Effector CD8-positive, alpha-beta T cell (primary cell): ENCODE measurements around the gene VPS41.

ENCODE experiments used
- DNase-seq: peaks from one replicate; lab custom pipeline; 2025; lab: John Stamatoyannopoulos, UW

The VPS41 gene

DNA sequence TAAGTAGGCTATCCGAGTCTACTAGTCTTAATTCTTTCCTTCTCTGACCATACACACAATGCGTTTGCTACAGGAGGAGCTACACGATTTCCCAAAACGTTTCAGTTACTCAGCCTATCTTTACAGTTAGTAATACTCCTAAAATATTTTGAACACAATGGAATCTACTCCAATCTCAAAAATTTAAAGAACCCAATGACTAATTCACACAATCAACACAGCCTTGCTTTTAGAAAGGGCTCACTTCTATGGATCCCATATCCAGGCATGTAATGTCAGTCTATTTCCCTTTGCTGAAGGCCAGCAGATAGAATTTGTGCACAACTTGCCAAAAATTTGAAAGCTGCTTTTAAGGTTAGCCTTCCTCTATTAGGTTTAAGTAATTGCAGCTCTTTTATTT, 107.2 kb downstream of the VPS41 start:
- no peak for DNase-seq

- DNase-seq, result no peak
Observed at GRCh38 chr7:38798552-38799267, 110.3 kb downstream of the VPS41 start.

DNA sequence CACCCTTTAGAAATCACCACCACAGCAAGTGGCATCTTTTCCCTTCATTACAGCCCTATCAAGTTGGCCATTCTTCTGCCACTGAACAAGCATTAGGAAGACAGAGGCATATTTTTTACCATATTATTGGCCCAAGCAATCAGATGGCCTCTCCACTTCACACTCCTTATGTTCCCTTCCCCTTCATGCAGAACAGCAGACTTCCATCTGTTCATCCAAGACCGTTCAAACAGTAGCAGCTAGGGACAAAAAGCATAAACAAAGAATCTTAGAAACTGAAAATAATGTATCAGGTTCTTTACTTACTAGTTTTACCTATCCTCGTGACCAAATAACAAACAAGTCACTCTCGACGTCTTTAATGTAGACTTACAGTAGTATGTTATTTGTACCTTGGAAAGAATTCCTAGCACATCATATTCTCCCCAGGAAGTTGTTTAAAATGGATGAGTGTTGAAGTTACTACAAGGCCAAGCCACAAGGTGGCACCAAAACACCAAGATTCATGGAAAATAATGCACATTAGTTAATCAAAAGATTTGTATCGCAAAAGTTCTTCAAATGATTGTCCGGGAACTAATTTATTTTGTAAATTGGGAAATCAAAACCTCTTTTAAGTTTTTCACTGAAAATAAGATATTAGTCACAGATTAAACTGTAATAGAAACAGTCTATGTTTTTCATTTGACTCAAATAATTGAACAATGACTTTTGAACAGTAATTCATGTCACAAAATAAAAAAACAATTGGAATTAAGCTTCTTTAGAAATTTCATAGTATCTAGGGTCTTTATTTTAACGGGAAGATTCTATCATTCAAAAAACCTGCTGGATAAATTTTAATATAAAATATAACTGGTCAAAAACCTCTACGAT, 112.1 kb downstream of the VPS41 start:
- peak; percentile 29 for DNase-seq

GRCh38 chr7:38795593-38795992, 113.4 kb downstream of the VPS41 start:
- DNase-seq, result no peak

DNA sequence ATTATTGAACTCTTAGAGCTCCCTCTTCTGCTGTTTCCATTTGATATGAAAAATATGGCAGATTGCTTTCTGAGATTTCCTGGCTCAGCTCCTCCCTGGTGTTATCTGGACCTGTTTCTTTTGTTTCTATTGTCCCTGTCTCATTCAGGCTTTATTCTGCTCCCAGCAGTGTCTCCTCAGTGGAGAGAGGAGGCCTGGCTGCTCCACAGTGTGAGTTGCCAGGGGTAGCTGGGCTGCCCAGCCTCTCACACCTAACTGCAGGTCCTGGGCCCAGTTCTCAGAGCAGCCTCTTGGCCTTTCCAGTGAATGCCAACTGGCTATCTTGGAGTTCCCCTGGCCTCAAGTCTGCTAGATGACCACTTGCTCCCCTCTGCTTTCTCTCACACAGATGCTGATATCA, 127.0 kb downstream of the VPS41 start:
- no peak for DNase-seq

DNA sequence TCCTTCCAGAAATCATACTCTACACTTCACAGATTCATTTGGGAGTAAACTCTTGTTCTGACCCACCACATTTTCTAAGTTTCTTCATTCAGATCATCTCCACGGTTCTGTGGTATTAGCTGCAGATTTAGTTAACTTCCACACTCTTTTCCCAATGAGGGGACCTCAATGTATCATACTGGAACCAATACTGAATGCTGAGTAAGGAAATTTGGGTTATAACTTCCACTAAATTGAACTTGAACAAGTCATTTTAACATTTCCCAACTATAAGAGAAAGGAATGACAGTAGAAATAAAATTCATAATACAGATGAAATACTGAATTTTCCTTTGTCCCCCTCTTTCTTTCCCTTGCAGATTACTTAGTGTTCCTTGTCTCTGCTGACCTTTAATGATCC, 131.4 kb downstream of the VPS41 start:
- DNase-seq, result no peak

- no peak for DNase-seq
Observed at GRCh38 chr7:38775506-38776175, 133.3 kb downstream of the VPS41 start.

GRCh38 chr7:38773430-38773829, 135.6 kb downstream of the VPS41 start:
- DNase-seq, result no peak

DNA sequence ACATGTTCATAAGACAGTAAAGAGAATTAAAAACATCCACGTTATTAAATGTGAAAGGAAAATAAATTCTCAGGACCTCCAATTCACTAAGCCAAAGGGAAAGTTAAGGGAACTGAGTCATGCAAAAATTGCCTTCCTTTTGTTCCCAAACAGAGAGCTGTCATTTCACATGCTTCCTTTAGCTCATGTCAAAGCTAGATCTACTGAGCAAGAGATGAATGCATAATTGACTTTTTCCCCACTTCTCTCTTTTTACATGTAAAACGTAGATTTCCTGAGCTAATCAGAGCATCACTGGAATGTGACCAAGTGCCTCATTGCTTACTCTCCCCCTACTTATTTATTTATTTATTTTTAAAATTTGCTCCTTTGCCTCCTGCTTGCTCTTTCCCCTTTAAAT, 148.8 kb downstream of the VPS41 start:
- no peak for DNase-seq

DNA sequence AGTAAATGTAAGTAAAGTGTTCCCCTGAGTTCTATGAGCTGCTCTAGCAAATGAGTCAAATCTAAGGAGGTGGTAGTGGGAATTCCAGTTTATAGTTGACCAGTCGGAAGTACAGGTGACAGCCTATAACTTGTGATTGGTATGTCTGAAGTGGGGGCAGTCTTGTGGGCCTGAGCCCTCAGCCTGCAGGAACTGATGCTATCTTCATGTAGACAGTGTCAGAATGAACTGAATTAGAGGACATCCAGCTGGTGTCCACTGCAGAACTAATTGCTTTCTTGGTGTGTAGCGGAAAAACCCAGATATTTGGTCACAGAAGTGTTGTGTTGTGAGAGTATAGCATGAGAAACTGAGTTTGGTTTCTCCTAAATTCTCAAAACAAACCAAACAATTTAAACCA, 150.0 kb downstream of the VPS41 start:
- DNase-seq, result no peak

GRCh38 chr7:38757931-38758330, 151.1 kb downstream of the VPS41 start:
- no peak for DNase-seq

- no peak for DNase-seq
Observed at GRCh38 chr7:38756521-38756920, 152.5 kb downstream of the VPS41 start.

- no peak for DNase-seq
Observed at GRCh38 chr7:38753347-38753746, 155.6 kb downstream of the VPS41 start.

DNA sequence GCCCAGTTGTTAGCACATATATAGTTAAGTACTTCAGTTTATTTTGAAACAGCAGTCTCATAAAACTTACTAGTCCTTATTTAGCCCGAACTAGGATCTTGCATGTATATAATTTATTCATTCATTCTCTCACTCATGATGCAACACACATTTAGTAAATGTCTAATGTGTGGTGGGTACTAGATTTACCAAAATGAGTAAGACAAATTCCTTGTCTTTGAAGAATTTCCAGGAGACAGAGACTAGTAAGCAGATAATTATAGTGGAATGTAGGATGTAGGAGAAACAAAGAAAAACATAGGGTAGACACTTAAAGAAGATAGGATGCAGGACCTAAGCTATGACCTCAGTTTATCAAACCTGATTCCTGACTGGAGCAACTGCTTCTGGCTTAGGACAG, 157.6 kb downstream of the VPS41 start:
- no peak for DNase-seq

- DNase-seq, result no peak
Observed at GRCh38 chr7:38748056-38748610, 160.9 kb downstream of the VPS41 start.

DNA sequence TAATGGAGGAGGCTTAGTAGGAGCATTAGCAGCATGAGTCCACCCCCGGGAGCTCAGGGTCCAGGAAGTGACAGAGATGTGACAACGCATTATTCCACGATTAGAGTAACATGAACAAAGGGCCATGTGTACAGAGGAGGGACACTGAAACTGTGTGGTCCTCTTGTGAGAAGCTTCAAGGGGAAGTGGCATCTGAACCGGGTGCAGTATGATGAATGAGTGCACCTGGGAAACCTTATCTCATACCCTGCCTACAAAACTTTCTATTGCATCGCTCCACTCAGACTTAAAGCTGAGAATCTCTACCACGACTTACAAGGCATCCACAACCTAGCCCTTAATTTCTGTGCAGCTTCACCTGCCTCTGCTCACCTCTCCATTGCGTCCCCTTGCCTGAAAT, 162.6 kb downstream of the VPS41 start:
- no peak for DNase-seq

GRCh38 chr7:38744746-38745145, 164.2 kb downstream of the VPS41 start:
- DNase-seq, result no peak

DNA sequence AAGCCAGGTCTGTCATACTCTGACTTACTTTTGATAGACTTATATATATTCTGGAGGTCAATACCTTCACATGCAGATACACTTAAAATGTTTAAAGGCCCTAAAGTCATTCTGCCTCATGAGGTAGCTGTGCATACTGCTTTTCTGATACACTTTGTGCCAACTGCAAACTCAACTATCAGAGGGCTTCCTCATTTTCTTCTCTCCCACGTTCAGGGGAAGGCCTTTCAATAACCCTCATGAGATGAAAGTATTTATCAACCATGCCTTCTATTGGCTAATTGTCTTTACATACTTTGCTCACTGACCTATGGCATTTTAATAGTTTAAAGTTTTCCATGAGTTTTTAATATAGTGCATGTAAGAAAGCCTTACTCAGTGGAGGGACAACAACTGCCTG, 165.1 kb downstream of the VPS41 start:
- DNase-seq, result no peak

- DNase-seq, result no peak
Observed at GRCh38 chr7:38740041-38740440, 168.9 kb downstream of the VPS41 start.

DNA sequence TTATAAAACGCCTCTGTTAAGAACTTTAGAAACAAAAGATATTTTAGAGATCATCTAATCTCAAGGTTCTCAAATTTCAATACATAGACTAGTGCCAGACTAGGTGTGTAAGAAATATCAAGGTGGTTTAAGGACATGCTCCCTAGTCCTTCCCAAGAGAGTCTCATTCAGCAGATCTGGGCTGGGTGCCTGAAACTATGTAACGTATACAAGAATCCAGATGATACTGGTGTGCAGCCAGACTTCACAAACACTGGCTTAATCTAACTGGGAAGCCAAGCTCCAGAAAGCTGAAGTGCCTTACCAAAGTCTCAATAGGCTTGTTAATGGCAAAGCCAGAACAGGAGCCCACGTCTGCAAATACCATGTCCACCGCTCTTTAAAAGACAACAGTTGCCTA, 172.9 kb downstream of the VPS41 start:
- no peak for DNase-seq

- DNase-seq, result no peak
Observed at GRCh38 chr7:38731215-38731614, 177.8 kb downstream of the VPS41 start.

GRCh38 chr7:38728145-38728544, 180.8 kb downstream of the VPS41 start:
- no peak for DNase-seq
